NT2/D1 (cell line): ENCODE measurements around the gene TTC39B.

ENCODE experiments used
- SUZ12 ChIP-seq: IDR thresholded peaks from 2 replicates; pipeline ENCODE4 v1.6.1; 2011; ENCODE audit not compliant: insufficient read length, insufficient read depth; ENCODE audit errors: extremely low read depth
- YY1 ChIP-seq: IDR thresholded peaks from 2 replicates; pipeline ENCODE4 v1.6.1; 2011; ENCODE audit not compliant: insufficient read length, insufficient read depth
- ZNF274 ChIP-seq: IDR thresholded peaks from 2 replicates; pipeline ENCODE4 v1.6.1; 2011; ENCODE audit warnings: mild to moderate bottlenecking, low read depth, low read length

DNA sequence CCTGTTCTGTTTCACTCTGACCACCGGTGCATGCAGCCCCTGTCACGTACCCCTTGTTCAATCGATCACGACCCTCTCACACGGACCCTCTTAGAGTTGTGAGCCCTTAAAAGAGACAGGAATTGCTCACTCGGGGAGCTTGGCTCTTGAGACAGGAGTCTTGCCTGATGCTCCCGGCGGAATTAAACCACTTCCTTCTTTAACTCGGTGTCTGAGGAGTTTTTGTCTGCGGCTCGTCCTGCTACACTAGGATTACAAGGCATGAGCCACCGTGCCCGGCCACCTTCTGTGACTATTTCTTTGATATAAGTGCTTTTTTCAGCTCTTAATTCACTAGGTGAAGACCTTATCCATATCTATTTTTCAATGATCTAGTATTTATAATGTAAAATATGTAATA lies 167.5 kb downstream of the TTC39B start:
- TF ChIP-seq YY1 (no peak), ZNF274 (no peak), SUZ12 (no peak)
